Astrocyte of the hippocampus (primary cell): ENCODE measurements around the gene ARHGDIA.
A peak's percentile ranks its signal among the peaks of the same experiment; 100 is the strongest.

ENCODE experiments used
- DNase-seq: peaks from one replicate; pipeline ENCODE4 v3.0.0; 2011; ENCODE audit warnings: low read depth, low spot score

ARHGDIA gene

GRCh38 chr17:81865358-81865732 is 5.8 kb downstream of the ARHGDIA start:
- DNase-seq = no peak

- DNase-seq = no peak
Measured at GRCh38 chr17:81863833-81864768, 7.0 kb downstream of the ARHGDIA start.

GRCh38 chr17:81863123-81863675 is 7.9 kb downstream of the ARHGDIA start:
- DNase-seq = no peak

- peak; percentile 100 for DNase-seq
Measured at GRCh38 chr17:81860756-81861568, 10.2 kb downstream of the ARHGDIA start.

- peak; percentile 32 for DNase-seq
Measured at GRCh38 chr17:81859906-81860755, 11.0 kb downstream of the ARHGDIA start, which contains the start of gene P4HB. Gene P4HB, minus strand, starts transcription at chr17:81860535. Its CDS starts 64 bp downstream, at chr17:81860471.

GRCh38 chr17:81858967-81859905 is 11.9 kb downstream of the ARHGDIA start:
- no peak for DNase-seq

GRCh38 chr17:81858170-81858966 is 12.8 kb downstream of the ARHGDIA start:
- no peak for DNase-seq

- no peak for DNase-seq
Measured at GRCh38 chr17:81854974-81855774, 16.0 kb downstream of the ARHGDIA start.

- DNase-seq = no peak
Measured at GRCh38 chr17:81852237-81852636, 18.9 kb downstream of the ARHGDIA start.

- no peak for DNase-seq
Measured at GRCh38 chr17:81851423-81851822, 19.7 kb downstream of the ARHGDIA start.

GRCh38 chr17:81849457-81849856 is 21.7 kb downstream of the ARHGDIA start:
- DNase-seq = no peak

- no peak for DNase-seq
Measured at GRCh38 chr17:81846743-81847689, 24.1 kb downstream of the ARHGDIA start.

- no peak for DNase-seq
Measured at GRCh38 chr17:81845881-81846742, 25.0 kb downstream of the ARHGDIA start.

GRCh38 chr17:81845361-81845760 is 25.8 kb downstream of the ARHGDIA start:
- no peak for DNase-seq

- no peak for DNase-seq
Measured at GRCh38 chr17:81844887-81845286, 26.2 kb downstream of the ARHGDIA start.

- DNase-seq = no peak
Measured at GRCh38 chr17:81844327-81844851, 26.7 kb downstream of the ARHGDIA start.
